T1000 (cell line): ENCODE results near the gene SLC16A2.
A peak's percentile ranks its signal among the peaks of the same experiment; 100 is the strongest.
"Not testable (repeated sequence)": the region's sequence is repeated elsewhere in the genome, so short reads cannot be mapped to it uniquely, and the experiment has no call there.

ENCODE experiments used
- DNase-seq: peaks from one replicate; lab custom pipeline; 2025; ENCODE audit warnings: mixed read lengths; lab: John Stamatoyannopoulos, UW

The SLC16A2 gene

DNA sequence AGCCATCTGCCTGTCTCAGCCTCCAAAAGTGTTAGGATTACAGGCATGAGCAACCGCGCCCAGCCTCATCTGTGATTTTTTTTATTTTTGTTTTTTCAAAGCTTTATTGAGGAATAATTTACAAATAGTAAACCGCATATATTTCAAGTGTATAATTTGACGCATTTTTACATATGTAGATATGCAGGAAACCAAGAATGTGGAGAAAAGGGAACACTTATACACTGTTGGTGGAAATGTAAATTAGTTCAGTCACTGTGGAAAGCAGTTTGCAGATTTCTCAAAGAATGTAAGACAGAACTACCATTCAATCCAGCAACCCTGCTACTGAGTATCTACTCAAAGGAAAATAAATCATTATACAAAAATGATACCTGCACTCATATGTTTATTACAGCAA, 85.9 kb downstream of the SLC16A2 start:
- DNase-seq: no peak

DNA sequence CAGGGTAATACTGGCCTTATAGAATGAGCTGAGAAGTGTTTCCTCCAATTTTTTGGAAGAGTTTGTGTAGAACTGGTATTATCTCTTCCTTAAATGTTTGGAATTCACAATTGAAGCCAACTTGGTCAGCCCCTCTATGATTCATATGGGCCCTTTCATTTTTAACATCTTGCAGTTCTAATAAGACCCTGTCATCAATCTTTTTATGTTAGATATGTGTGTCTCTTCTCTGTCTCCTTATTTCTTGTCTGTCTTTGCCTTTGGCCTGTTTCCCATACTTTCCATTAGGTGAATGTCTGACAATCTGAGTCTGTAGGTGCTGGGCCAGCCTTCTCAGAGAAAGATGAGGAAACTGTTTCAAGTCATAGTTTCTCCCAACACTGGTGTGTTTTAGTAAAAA, 88.7 kb downstream of the SLC16A2 start:
- no peak for DNase-seq

DNA sequence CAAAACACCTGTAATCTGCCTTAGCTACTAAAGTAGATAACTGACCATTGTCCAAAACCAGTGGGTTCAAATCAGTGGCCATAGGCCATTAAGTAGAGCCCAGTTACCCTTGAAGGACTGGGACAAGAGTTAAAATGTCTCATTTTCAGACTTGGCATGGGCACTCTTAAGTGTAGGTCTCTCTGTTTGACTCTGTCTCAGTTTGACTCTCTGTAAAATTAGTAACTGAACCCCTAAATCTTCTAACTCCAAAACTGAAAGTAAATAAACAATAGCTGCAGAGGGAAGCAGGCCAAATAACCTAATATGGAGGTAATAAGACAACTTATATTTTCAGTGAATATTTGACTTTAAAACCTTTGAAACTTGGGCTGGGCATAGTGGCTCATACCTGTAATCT, 89.1 kb downstream of the SLC16A2 start:
- DNase-seq: no peak

DNA sequence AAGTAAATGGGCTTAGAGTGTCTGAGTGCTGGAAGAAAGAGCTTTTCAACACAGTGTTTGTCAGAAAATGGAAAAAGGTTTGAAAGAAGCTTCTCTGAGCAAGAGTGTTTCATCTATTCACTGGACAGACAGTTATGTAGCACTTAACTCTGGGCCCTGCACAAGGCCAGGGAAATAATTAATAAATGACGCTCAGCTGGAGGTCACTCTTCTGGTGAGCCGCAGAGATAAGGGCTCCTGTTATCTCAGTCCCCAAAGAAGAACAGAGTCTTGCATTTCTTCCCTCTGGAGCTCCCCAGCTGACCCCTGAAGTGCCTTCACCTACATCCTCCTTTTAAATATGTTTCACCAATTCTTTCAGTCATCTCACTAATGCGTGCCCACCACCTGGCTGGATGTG, 90.4 kb downstream of the SLC16A2 start:
- no peak for DNase-seq

DNA sequence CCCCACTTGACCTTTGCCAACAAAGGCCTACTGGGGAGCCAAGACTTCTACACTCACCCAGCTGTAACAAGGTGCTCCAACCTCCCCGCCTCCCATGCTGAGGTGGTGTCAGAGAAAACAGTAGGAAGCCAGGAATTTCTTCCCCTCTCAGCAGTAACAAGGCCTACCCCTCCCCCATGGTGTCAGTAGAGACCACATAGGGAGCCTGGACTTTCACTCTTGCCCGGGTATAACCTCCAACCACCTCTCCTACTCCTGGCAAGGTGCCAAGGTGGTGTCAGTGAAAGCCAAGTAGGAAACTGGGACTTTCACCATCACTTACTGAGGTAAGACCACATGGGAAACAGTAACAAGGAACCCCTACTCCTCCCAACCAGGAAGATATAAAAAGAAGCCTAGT, 93.1 kb downstream of the SLC16A2 start:
- no peak for DNase-seq

DNA sequence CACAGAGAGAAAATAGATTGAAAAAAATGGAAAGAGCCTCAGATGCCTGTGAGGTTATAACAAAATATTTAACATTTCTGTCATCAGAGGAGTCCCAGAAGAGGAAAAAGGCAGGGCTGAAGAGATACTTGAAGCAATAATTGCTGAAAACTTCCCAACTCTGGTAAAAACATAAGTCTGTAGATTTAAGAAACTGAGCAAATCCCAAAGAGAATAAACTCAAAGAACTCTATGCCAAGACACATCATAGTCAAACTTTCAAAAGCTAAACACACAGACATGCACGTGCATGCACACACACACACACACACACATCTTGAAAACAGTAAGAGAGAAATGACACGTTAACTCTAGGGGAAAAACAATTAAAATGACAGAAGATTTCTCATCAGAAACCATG, 94.1 kb downstream of the SLC16A2 start:
- DNase-seq: no peak

DNA sequence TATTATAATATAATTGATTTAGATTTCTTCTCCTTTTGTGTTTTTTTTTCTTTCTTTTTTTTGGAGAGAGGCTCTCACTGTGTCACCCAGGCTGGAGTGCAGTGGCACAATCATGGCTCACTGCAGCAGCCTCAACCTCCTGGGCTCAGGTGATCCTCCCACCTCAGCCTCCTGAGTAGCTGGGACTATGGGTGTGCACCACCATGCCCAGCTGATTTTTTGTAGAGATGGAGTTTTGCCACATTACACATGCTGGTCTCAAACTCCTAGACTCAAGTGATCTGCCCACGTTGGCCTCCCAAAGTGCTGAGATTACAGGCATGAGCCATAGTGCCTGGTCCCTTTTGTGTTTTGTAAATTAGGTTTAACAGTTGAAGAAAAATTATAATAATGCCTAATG, 94.7 kb downstream of the SLC16A2 start:
- DNase-seq: not testable (repeated sequence)

DNA sequence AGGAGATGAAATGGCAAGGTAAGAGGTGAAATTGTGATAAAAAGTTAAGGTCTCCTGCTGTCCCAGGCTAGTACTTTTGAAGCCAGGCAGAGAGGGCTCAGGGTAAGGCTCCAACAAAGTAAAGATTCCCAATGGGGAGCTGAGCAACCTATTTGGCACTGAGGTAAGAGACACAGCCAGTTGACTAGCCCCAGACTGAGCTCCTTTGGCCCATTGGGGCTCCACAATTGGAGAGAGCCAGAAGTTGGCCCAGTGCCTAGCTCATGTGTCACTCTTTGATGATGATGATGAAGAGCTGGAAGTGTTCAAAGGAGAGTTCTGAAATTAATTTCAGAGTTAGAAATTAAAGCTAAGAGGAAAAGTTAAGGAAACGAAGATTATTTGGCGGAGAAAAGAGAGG, 98.6 kb downstream of the SLC16A2 start:
- DNase-seq: no peak

DNA sequence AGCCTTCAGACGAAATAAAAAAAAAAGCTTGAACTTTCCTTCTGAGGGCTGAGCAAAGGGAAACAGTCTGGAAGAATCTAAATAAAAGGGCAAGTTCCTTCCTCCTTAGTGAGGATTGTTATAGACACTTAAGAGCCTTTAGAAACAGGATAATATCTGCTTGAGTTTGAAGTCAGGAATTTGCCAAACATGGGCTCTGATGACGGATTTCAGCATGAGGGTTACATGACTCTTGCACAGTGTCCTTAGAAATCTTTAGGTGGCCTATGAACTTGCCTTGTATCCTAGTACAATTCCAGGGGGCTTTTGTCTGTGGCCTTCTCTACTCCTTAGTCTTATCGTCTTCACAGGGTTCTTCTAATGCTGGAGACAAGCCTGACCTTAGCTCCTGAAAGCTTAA, 99.0 kb downstream of the SLC16A2 start:
- no peak for DNase-seq

DNA sequence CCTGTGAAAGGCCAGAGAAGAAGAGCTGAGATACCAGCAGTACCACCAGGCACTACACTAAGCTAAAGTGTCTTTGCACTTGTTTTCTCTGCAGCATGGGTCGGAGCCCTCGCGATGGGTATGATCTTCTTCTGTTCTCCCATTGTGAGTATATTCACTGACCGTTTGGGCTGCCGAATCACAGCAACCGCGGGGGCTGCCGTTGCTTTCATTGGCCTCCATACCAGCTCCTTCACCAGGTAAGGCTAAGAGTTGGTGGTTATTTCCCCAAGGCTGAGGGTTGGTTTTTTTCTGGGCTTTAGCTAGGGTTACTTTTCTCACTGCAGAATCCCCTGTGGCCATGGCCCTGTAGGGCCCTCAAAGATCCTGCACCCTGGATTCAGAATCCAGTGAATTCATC, 99.6 kb downstream of the SLC16A2 start:
- DNase-seq: no peak

DNA sequence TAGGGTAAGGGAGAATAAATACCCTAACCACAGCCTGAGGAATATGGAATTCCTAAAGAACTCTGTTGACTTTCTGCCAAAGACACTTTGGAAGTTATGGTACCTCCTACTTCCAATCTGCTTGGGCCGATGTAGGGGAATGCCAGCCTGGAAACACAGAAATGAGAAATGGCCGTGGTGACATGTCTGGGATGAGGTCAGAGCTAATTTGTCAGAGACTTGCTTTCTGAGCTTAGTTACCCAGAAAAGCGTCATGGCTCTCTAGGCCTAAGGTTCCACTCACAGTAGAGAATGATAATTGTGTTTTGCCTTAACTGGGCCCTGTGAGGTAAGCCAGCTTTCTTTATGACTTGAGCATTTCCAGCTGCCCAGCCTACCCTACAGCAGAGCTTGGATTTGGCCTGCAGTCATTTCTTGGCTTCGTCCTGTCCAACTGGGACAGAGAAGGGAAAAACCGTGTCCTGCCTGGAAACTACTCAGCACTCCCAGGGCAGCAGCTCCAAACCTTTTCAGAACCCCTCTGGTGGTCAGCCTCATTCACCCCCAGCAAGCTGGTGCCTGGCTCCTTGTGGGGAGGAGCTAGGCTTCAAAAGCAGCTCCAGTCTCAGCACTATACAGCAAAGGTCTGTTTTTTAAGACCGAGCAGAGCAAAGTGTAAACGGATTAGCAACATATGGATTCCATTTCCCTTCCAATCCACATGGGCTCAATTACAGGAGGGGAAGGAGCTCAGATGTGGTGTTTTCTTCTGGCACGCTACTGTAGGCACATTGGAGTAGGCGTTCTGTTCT, 100.9 kb downstream of the SLC16A2 start:
- DNase-seq: no peak

DNA sequence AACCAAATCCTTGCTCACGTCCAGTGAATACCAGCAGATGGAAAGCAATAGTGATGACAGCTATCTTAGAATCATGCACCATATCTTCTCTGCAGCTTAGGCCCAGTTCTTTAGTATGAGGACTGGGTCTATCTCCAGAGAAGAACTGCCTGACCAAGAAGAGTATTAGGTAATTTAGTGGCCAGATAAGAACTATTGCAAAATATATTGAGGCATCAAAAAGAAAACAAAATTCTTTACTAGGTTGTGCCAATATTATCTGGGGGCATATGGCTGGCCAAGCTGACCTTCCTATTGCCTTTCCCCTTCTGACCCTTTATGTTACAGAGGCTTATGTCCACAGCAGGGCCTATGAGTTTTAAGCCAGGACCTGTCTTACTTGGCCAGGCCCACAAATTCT, 101.9 kb downstream of the SLC16A2 start:
- no peak for DNase-seq

DNA sequence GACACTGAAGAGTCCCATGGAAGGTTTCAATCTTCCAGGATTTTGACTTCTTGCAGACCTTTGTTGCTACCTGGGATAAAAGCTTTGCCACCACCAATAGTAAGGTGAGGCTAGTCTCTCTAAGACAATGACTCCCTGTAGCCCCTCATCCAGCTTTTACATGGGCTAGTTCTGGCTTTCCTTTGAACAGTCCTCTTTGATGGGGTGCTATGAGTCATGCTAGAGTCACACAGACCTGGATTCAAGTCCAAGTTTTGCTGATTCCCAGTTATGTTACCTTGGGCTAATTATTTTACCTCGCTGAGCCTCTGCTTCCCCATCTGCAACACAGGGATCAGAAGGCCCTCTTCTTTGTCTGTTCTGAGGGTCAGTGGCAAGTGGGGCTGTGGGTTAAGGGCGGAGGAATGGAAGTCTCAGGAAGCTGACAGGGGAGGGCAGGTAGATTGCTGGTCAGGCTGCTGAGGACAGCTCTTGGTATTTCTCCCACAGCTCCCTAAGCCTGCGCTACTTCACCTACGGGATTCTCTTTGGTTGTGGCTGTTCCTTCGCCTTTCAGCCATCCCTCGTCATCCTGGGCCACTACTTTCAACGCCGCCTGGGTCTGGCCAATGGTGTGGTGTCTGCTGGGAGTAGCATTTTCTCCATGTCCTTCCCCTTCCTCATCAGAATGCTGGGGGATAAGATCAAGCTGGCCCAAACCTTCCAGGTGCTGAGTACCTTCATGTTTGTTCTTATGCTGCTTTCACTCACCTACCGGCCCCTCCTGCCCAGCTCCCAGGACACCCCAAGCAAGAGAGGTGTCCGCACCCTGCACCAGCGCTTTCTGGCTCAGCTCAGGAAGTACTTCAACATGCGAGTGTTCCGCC, 102.8 kb downstream of the SLC16A2 start:
- DNase-seq: no peak

DNA sequence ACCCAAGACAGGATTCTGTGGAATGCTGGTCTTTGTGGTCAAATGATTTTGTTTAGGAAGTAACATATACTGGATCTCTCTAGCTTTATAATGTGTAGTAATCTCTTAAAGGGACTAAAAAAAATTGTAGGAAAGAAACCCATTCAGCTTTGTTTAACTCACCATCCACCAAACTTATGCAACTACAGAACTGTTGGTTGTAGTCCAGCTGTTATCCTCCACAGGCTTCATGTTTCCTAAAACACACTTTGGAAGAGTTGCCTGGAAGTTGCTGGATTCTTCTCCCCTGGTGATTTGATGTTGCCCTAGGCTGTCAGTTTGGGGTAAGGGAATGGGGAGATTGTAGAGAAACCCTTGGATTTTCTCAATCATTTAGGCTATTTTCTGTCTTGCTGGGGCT, 103.8 kb downstream of the SLC16A2 start:
- no peak for DNase-seq

DNA sequence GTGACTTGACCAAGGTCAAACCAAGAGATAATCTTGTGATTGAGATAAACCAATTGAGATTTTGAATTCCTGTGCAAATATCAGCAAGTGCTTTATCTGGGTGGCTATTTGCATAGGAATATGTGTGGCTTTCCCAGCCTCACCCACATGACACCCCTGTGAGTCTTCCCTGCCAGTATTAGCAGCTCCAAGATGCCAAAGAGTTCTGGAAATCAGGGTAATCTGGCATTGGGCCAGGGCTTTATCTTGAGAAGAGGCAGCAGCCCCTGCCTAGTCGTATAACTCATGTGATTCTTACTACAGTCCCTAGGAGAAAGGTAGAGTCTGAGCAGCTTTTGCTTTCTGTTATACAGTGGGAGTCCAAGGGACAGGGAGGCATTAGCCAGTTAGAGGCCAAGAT, 105.5 kb downstream of the SLC16A2 start:
- no peak for DNase-seq

DNA sequence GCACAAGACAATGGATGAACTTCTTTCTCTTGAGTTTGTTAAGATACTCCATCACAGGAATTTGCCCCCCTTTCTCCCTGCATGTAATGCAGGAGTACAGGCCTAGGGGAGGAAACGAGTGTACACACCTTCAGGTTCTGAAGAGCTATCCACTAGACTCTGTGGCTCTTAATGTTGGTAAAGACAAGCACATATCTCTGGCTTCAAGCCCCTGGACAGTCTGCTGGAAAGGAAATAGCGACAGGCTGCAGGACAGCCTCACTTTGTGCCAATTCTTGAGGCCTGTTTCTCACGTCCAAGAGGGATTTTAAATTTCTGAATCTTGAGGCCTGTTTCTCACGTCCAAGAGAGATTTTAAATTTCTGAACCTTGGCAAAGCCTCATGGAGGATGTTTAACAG, 106.1 kb downstream of the SLC16A2 start:
- no peak for DNase-seq

DNA sequence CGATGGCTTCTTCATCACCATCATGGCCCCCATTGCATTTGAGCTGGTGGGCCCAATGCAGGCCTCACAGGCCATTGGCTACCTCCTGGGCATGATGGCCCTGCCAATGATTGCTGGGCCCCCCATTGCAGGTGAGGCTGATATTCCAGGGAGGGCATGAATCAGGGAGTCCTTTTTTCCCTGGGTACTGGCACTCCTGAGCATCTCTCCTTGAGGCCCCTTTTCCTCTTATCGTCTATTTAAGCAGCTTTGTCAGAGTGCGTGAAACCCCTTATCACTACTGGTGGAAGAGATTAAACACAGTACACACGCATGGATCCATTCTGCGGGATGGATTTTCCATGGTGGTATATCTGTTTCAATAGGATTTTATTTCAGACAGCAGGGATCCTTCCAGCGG, 108.0 kb downstream of the SLC16A2 start:
- no peak for DNase-seq

DNA sequence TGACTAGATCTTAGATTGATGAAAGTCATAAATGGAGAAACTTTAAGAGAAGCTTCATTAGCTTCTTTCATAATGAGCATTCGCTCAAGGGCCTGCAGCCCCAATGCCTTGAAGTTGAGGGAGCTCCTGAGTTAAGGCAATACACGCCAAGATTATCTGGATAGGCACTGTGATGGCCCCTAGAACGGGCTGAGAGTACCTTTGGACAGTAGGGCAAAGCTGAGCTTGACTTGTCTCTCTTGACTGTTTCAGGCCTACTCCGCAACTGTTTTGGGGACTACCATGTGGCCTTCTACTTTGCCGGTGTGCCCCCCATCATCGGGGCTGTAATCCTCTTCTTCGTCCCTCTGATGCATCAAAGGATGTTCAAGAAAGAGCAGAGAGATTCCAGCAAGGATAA, 109.8 kb downstream of the SLC16A2 start:
- no peak for DNase-seq

DNA sequence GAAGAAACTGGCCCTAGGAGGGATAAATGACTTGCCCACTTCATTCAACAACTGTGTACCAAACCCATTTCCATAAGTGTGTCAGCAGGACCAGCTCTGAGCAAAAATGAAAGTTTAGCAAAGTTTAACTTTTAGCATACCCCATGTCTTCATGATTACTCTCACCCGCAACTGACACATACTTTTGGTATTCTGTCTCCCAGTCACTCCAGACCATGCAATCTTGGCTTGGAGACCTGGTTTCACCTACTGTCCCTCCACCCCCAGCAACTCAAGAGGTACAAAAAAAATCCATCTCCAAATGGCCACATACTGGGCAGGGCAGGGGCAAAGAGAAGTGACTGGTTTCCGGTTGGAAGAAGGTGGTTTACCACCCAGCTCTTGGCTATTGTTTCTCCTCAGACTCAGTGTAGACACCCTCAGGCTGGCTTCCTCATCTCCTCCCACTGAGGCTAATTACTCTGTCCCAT, 113.3 kb downstream of the SLC16A2 start:
- DNase-seq: no peak

DNA sequence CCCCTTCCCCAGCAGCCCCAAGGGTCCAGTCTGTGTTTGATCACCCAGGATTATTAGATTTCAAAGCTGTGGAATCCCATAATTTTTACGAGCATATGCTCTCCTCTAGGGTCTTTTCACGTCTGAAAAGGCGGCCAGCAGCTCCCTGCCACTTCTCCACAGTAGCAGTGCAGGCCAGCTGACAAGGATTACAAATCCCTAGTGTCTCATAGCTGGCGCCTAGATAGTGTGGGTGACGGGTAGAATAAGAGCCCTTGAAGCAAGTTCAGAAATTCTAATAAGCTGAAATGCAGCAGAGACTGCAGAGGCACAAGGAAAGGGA, 113.8 kb downstream of the SLC16A2 start:
- DNase-seq: no peak

DNA sequence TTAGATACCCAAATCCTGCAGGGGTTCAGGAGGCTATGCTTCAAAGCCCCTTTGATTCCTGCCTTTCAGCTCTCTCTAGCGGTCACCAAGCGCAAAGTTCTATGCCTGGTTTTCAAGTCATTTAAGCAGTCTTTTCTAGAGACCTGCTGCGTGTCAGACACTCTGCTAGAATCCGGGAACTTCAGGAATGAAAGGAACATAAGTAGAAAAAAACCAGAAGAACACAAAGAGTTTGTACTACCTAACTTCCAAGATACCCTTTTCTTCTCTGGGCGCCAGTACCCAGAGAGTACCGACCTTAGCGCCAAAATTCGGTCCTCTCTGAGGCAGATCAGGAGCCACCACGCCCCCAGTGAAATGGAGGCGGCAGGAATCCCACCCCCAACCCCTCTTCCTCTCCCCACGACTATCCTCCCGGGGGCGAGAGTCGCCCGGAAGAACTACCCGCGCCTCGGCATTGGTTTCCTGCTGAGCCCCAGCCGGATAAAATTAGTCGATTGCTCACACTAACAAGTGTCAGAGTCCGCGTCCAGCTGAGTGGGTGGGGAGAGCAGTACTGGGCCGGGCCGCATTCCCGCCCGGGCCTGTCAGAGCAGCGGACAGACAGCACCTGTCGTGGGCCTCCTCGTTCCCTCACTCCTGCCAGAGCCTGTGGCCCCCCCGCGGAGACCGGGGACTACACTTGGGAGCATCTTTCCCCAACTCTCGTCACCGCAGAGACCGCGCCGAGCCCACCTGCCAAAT, 114.3 kb downstream of the SLC16A2 start:
- no peak for DNase-seq

DNA sequence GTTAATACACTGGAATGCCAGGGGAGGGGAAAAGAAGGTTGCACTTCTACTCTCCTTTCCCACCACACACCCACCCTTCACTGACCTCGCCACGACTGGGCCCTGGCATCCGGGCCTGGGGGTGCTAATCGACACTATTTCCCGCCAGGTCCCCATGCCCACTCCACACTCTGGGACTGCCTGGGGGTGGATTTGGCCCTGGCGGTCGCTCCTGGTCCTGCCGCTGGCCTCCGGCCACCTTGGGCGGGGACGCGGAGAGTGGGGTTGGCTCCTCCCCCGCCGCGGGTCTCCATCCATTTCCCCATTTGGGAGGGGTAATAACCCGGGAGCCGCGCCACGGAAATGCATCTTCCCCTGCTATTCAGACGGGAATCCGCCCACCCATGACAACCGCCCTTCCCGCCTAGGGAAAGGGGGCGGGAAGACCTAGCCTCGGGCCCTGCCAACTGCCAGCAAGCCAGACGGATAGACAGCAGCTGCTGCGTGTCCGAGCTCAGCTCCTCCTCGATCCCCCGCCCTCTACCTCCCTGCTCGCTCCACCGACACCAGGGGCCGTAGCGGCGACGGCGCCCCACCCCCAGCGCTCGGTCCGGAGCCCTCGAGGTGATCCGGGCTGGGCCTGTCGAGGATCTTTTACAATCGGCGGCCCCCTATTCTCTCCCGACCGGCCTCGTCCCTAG, 115.0 kb downstream of the SLC16A2 start:
- DNase-seq: peak; percentile 53
